Activated CD8-positive, alpha-beta memory T cell treated with anti-CD3 and anti-CD28 coated beads, Interleukin-2, amount 50 U/mL, for 4 hours (primary cell): ENCODE results near the gene SEL1L3.

ENCODE experiments used
- DNase-seq: peaks from one replicate; pipeline ENCODE4 v3.0.0-alpha.2; 2020

SEL1L3 gene

GRCh38 chr4:25845841-25846653, 16.7 kb downstream of the SEL1L3 start:
- DNase-seq = no peak

GRCh38 chr4:25844961-25845712, 17.7 kb downstream of the SEL1L3 start:
- no peak for DNase-seq

GRCh38 chr4:25843340-25844097, 19.3 kb downstream of the SEL1L3 start:
- DNase-seq = no peak

GRCh38 chr4:25842229-25842845, 20.5 kb downstream of the SEL1L3 start:
- DNase-seq = peak; percentile 50

- DNase-seq = no peak
Observed at GRCh38 chr4:25839687-25840086, 23.1 kb downstream of the SEL1L3 start.

- no peak for DNase-seq
Observed at GRCh38 chr4:25839233-25839632, 23.6 kb downstream of the SEL1L3 start.

- DNase-seq = no peak
Observed at GRCh38 chr4:25838526-25838925, 24.3 kb downstream of the SEL1L3 start.

- no peak for DNase-seq
Observed at GRCh38 chr4:25837107-25837506, 25.7 kb downstream of the SEL1L3 start.

GRCh38 chr4:25835384-25835783, 27.4 kb downstream of the SEL1L3 start:
- no peak for DNase-seq

- DNase-seq = no peak
Observed at GRCh38 chr4:25834411-25835107, 28.2 kb downstream of the SEL1L3 start.

- DNase-seq = no peak
Observed at GRCh38 chr4:25830548-25830947, 32.2 kb downstream of the SEL1L3 start.

GRCh38 chr4:25827897-25828296, 34.9 kb downstream of the SEL1L3 start:
- no peak for DNase-seq

GRCh38 chr4:25827373-25827772, 35.4 kb downstream of the SEL1L3 start:
- no peak for DNase-seq

- no peak for DNase-seq
Observed at GRCh38 chr4:25826074-25826752, 36.6 kb downstream of the SEL1L3 start.

GRCh38 chr4:25823632-25824031, 39.2 kb downstream of the SEL1L3 start:
- no peak for DNase-seq

GRCh38 chr4:25821899-25822298, 40.9 kb downstream of the SEL1L3 start:
- DNase-seq = no peak

GRCh38 chr4:25821267-25821666, 41.5 kb downstream of the SEL1L3 start:
- DNase-seq = no peak

- no peak for DNase-seq
Observed at GRCh38 chr4:25818876-25819275, 43.9 kb downstream of the SEL1L3 start.

- no peak for DNase-seq
Observed at GRCh38 chr4:25818371-25818871, 44.4 kb downstream of the SEL1L3 start.

- DNase-seq = no peak
Observed at GRCh38 chr4:25817059-25817681, 45.6 kb downstream of the SEL1L3 start.

GRCh38 chr4:25816591-25817058, 46.2 kb downstream of the SEL1L3 start:
- no peak for DNase-seq
